Stimulated activated CD8-positive, alpha-beta memory T cell treated with anti-CD3 and anti-CD28 coated beads, Interleukin-15, amount 100 ng/mL, for 48 hours (primary cell): ENCODE data around the gene HIRIP3.

Source experiments
- DNase-seq, 2 donors: peaks; one replicate each; pipeline ENCODE4 v3.0.0-alpha.2; 2020; ENCODE audit warnings: low read depth in 2 of 2

The HIRIP3 gene

GRCh38 chr16:29999605-30000004, 4.2 kb upstream of the HIRIP3 start:
- no peak for DNase-seq

- DNase-seq = no peak
Observed at GRCh38 chr16:29996766-29997250, 1.4 kb upstream of the HIRIP3 start.

- DNase-seq = peak; percentile 99 to 100
Observed at GRCh38 chr16:29995911-29996765, 721 bp upstream of the HIRIP3 start, which contains the start of gene INO80E. TSS of gene INO80E (plus strand) at chr16:29996241. CDS start at chr16:29996311, 70 bp downstream.

- peak; percentile 61 to 70 for DNase-seq
Observed at GRCh38 chr16:29994600-29995323, 655 bp downstream of the HIRIP3 start.

- no peak for DNase-seq
Observed at GRCh38 chr16:29993903-29994599, 1.4 kb downstream of the HIRIP3 start.

GRCh38 chr16:29993191-29993902, 2.1 kb downstream of the HIRIP3 start:
- DNase-seq = no peak

- no peak for DNase-seq
Observed at GRCh38 chr16:29992344-29992967, 3.0 kb downstream of the HIRIP3 start.

GRCh38 chr16:29991571-29991904, 3.9 kb downstream of the HIRIP3 start:
- DNase-seq = no peak

- DNase-seq = no peak
Observed at GRCh38 chr16:29990883-29991570, 4.4 kb downstream of the HIRIP3 start.

GRCh38 chr16:29990034-29990433, 5.4 kb downstream of the HIRIP3 start:
- no peak for DNase-seq

GRCh38 chr16:29989111-29989858, 6.1 kb downstream of the HIRIP3 start:
- DNase-seq = no peak

GRCh38 chr16:29988346-29989075, 6.9 kb downstream of the HIRIP3 start:
- no peak for DNase-seq

- no peak for DNase-seq
Observed at GRCh38 chr16:29987371-29988085, 7.9 kb downstream of the HIRIP3 start.

GRCh38 chr16:29986931-29987330, 8.5 kb downstream of the HIRIP3 start:
- DNase-seq = no peak

- no peak for DNase-seq
Observed at GRCh38 chr16:29986231-29986630, 9.2 kb downstream of the HIRIP3 start.

- DNase-seq = no peak
Observed at GRCh38 chr16:29985271-29985811, 10.1 kb downstream of the HIRIP3 start.

- no peak for DNase-seq
Observed at GRCh38 chr16:29984764-29985147, 10.7 kb downstream of the HIRIP3 start.

- no peak for DNase-seq
Observed at GRCh38 chr16:29984137-29984763, 11.2 kb downstream of the HIRIP3 start.
